ENCODE results near the gene MCCC1.
"Not testable (repeated sequence)": the region's sequence is repeated elsewhere in the genome, so short reads cannot be mapped to it uniquely, and the experiment has no call there.

The MCCC1 gene

DNA sequence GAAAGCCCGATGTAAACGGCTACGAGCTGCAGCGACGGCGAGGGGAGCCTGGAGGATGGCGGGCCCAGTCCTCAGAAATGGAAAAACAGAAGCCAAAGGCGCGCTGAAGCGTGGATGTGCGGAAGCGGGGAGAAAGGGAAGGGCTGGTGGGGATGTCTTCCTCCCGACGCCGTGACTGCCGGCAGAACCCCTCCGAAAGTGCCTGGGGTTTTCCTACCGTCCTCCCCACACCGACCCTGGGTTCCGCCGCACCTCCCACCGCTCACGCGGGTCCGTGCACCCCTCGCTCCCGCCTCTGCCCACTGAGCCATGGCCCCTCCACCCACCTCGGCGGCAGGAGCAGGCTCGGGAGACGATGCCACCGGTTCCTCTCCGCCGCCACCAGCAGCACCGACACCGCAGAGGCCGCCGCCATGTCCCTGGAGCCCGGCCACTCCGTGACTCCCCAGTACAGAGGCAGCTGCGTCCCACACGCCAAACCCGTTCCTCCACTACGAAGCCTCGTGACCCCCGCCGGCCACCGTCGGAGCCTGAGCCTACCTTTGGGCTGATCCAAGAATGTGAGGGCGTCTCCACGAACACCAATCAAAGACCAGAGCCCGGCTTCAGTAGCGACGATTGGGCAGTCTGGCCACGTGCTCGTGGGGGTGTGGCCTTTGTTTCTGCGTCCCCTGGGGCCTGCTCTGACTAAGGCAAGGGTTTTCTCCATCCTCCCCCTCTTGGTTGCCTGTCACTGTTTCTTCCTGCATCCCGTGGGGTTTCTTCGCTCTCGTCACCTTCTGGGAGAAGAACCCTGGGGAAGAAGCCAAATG is at the start of gene MCCC1:
Gene MCCC1 (minus strand): TSS at position 471 of the 812 bp plus-strand sequence. CDS start 56 bp downstream, at position 415.
- DNase-seq (ENCODE audit: low read depth), result peak; percentile 95

- peak; percentile 56 for DNase-seq (ENCODE audit: low read depth)
Observed at GRCh38 chr3:183148056-183148455, 48.8 kb upstream of the MCCC1 start.

DNA sequence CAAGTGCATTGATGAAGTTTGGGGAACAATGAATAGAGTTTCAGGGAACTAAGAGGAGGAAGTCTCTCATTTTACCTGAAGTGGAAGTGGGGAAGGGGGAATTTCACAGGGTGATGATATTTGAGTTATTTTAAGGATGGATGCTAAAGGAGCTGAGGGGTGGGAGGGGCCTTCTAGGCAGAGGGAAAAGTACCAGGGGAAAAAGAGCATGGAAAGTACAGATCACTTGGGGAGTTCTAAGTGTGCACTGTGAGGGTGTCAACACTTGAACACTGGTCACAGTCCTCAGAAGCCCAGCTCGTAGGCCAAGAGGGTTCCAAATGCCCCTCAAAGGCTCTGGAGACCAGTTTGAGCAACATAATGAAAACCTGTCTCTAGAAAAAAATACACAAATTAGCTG is 45.1 kb upstream of the MCCC1 start:
- no peak for DNase-seq (ENCODE audit: low read depth)

DNA sequence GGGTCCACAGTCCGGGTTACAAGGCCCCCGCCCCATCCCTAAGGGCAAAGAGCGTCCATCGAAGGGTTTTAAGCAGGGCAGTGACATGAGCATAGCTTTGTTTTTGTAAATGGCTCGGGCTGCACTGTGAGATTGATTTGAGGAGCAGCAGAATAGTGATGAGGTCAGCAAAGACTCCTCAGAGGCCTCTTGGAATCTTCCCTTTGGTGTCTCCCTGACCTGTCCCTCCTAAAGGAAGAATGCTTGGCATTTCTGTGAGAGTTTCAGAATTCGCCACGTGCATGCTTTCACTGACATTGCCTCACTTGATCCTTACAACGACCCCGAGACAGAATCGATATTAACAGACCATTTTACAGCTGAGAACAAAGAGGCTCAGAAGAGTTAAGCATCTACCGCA is 42.9 kb upstream of the MCCC1 start:
- no peak for DNase-seq (ENCODE audit: low read depth)

- no peak for DNase-seq (ENCODE audit: low read depth)
Observed at GRCh38 chr3:183134844-183135243, 35.5 kb upstream of the MCCC1 start.

DNA sequence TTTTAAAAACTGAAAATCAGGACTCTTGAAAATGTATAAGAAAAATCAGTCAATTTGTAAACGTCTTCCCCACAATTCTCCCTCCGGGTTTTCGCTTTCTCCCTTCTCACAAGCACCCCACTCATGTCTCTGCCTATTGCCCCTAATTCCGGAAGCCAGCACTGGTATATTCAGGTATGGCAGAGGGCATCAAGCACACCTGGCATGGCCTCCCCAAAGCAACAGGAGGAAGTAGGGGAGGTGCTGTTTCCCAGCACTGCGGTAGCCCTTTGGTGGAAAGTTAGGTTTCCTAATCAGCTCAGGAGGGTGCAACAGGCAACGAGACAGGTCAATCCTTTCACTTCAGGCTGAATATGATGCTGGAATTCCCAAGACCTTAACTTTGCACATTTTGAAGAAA is 33.1 kb upstream of the MCCC1 start:
- no peak for DNase-seq (ENCODE audit: low read depth)

- peak; percentile 64 for DNase-seq (ENCODE audit: low read depth)
Observed at GRCh38 chr3:183131735-183132134, 32.4 kb upstream of the MCCC1 start.

DNA sequence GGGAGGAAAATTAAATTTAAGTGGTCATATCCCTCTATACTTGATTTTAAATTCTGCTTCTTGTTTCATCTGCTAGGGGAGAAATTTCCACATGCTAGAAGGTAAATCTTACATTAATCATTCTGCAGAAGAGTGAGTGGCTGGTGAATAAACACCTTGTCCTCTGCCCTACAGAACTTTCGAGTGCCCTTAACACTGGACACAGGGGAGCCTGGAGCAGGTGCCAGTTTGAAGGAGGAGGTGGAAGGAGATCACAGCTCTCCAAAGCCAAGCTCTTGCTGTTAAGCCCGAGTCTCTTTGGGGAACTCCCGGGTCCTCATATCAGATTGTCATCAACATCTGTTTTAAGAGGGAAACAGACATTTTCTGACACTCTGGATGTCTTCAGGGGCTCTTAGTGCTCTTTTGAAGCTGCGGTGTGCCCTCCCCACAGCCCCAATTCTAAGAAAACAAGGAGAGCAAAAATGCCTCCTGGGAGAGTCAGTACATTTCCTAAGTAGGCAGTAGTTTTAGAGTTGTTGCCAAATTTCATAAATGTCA is 32.0 kb upstream of the MCCC1 start:
- DNase-seq (ENCODE audit: low read depth), result no peak

DNA sequence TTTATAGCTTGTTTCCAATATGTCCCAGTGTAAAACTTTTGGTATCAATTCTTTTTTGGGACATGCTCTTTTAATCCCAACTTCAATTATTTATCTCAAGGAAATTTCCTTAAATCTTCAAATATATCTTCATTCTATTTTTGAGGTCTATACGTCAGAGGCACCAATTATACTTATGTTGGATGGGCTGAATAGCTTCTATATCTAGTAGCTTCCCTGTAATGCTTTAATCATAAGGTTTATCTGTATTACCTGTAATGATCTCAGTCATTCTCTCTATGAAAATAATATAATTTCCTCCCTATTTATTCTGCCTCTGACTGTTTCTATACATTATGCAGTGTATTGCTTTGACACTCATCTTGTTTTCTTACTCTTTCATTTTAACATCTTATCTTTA is 29.9 kb upstream of the MCCC1 start:
- no peak for DNase-seq (ENCODE audit: low read depth)

- no peak for DNase-seq (ENCODE audit: low read depth)
Observed at GRCh38 chr3:183128709-183129108, 29.4 kb upstream of the MCCC1 start.

GRCh38 chr3:183123891-183124290 is 24.6 kb upstream of the MCCC1 start:
- no peak for DNase-seq (ENCODE audit: low read depth)

- DNase-seq (ENCODE audit: low read depth), result no peak
Observed at GRCh38 chr3:183122257-183122932, 23.1 kb upstream of the MCCC1 start.

DNA sequence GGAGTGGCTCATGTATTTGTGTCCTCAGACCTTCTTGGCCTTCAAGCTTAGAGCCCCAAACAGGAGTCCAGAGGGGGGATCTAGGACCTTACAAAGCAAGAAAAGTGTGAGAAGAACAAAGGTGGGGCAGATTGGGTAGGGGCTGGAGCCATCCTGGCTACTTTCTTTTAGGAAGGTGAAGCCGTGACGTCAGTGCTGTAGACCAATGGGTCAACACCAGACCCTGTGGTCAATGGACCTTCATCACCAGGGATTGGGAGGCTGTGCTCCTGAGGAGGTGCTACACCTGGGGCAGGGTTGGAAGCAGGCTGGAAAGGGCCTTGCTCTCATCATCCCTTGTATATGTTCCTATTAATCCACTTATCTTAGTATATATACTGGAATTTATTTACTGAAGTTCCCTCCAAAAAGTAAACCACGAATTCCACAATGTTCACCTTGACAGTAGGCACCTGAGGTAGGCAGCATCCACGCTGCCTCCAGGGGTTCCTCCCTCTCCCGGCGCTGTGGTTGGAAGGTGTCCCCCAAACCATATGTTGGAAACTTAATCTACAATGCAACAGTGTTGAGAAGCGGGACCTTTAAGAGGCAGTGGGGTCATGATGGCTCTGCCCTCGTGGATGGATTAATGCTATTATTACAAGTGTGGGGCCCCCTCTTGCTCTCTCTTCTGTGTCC is 21.4 kb upstream of the MCCC1 start:
- no peak for DNase-seq (ENCODE audit: low read depth)

DNA sequence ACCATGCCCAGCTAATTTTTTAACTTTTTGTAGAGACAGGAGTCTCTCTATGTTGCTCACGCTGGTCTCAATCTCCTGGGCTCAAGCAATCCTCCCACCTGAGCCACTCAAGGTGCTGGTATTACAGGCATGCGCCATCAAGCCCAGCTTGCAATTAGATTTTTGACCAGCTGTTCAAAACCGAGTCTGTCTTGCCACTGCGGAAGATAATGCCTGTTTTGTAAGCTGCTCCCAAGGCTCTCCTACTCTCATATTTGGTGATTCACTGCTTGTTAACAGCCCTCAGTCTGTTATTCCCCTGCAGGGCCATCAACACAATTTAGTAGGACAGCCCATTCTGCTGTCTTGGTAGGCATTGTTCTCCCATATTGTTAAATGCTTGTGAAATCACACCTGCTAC is 17.8 kb upstream of the MCCC1 start:
- DNase-seq (ENCODE audit: low read depth), result no peak

GRCh38 chr3:183116025-183116614 is 16.8 kb upstream of the MCCC1 start:
- DNase-seq (ENCODE audit: low read depth), result no peak

GRCh38 chr3:183114384-183115178 is 15.3 kb upstream of the MCCC1 start:
- DNase-seq (ENCODE audit: low read depth), result no peak

- DNase-seq (ENCODE audit: low read depth), result not testable (repeated sequence)
Observed at GRCh38 chr3:183109847-183110246, 10.6 kb upstream of the MCCC1 start.

GRCh38 chr3:183108470-183108869 is 9.2 kb upstream of the MCCC1 start:
- no peak for DNase-seq (ENCODE audit: low read depth)

- no peak for DNase-seq (ENCODE audit: low read depth)
Observed at GRCh38 chr3:183108001-183108449, 8.7 kb upstream of the MCCC1 start.

DNA sequence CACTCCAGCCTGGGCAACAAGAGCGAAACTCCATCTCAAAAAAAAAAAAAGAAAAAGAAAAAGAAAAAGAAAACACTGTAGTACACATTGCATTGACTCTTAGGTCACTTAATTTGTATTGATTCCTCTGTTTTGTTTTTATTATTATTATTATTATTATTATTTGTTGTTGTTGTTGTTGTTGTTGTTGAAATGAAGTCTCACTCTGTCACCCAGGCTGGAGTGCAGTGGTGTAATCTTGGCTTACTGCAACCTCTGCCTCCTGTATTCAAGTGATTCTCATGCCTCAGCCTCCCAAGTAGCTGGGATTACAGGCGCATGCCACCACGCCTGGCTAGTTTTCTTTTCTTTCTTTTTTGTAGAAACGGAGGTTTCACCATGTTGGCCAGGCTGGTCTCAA is 8.1 kb upstream of the MCCC1 start:
- DNase-seq (ENCODE audit: low read depth), result not testable (repeated sequence)

GRCh38 chr3:183106635-183107034 is 7.3 kb upstream of the MCCC1 start:
- no peak for DNase-seq (ENCODE audit: low read depth)

All from HS-5 (cell line).